DND-41 (cell line): ENCODE results near the gene MIPOL1.

ENCODE experiments used
- ATAC-seq: fragments of 200-7000 bp; cut with Tn5 transposase; 3 replicates; pipeline ENCODE4 v1.9.1; 2021; ENCODE audit warnings: low read depth; ENCODE audit not compliant: insufficient read depth
- DNase-seq: peaks from one replicate; pipeline ENCODE4 v3.0.0-alpha.2; 2020
- H2AFZ ChIP-seq: 2 replicates; pipeline ENCODE4 v1.6.0; 2012; ENCODE audit warnings: low read depth, low read length
- H3K27ac ChIP-seq: 2 replicates; pipeline ENCODE4 v1.5.1; 2012; ENCODE audit warnings: low read length, inconsistent platforms
- H3K27me3 ChIP-seq: fragments of 200-600 bp; sonication (generic); 2 replicates; pipeline ENCODE4 v1.6.0; 2012; ENCODE audit warnings: low read length, mild to moderate bottlenecking, inconsistent platforms; ENCODE audit not compliant: insufficient read depth, poor library complexity
- H3K36me3 ChIP-seq: 2 replicates; pipeline ENCODE4 v1.5.1; 2012; ENCODE audit warnings: low read length, inconsistent platforms; ENCODE audit not compliant: insufficient read depth
- H3K4me1 ChIP-seq: 2 replicates; pipeline ENCODE4 v1.5.1; 2012; ENCODE audit warnings: mild to moderate bottlenecking, low read length; ENCODE audit not compliant: insufficient read depth
- H3K4me2 ChIP-seq: 2 replicates; pipeline ENCODE4 v1.6.0; 2012; ENCODE audit warnings: mild to moderate bottlenecking, moderate library complexity, low read length, inconsistent platforms; ENCODE audit not compliant: insufficient read depth
- H3K4me3 ChIP-seq, 2 experiments: fragments of 200-600 bp in 1 of 2; shearing (Covaris generic) in 1 of 2; 2 replicates each; pipeline ENCODE4 v1.5.1; 2012 to 2016; ENCODE audit warnings: inconsistent platforms in 2 of 2, low read length in 2 of 2, mild to moderate bottlenecking in 2 of 2, low read depth in 1 of 2, moderate library complexity in 1 of 2
- H3K79me2 ChIP-seq: 2 replicates; pipeline ENCODE4 v1.6.0; 2012; ENCODE audit warnings: low read length, inconsistent platforms; ENCODE audit not compliant: insufficient read depth
- H3K9ac ChIP-seq: 2 replicates; pipeline ENCODE4 v1.6.0; 2012; ENCODE audit warnings: low read depth, mild to moderate bottlenecking, inconsistent platforms, low read length, moderate library complexity
- H3K9me3 ChIP-seq: 2 replicates; pipeline ENCODE4 v1.5.1; 2012; ENCODE audit warnings: low read length, moderate library complexity, mild to moderate bottlenecking, inconsistent platforms; ENCODE audit not compliant: insufficient read depth, severe bottlenecking
- H4K20me1 ChIP-seq: 2 replicates; pipeline ENCODE4 v1.6.0; 2012; ENCODE audit warnings: low read length; ENCODE audit not compliant: insufficient read depth
- CTCF ChIP-seq: IDR thresholded peaks from 2 replicates; pipeline ENCODE4 v1.5.1; 2012; ENCODE audit warnings: borderline replicate concordance, low read length, moderate library complexity, mild to moderate bottlenecking; ENCODE audit not compliant: poor library complexity, severe bottlenecking; ENCODE audit errors: extremely low read depth
- EZH2 ChIP-seq: IDR thresholded peaks from 3 replicates; pipeline ENCODE4 v1.6.1; 2012; ENCODE audit warnings: borderline replicate concordance, low read depth, mild to moderate bottlenecking, moderate library complexity, low read length, inconsistent platforms; ENCODE audit not compliant: severe bottlenecking

MIPOL1 gene

DNA sequence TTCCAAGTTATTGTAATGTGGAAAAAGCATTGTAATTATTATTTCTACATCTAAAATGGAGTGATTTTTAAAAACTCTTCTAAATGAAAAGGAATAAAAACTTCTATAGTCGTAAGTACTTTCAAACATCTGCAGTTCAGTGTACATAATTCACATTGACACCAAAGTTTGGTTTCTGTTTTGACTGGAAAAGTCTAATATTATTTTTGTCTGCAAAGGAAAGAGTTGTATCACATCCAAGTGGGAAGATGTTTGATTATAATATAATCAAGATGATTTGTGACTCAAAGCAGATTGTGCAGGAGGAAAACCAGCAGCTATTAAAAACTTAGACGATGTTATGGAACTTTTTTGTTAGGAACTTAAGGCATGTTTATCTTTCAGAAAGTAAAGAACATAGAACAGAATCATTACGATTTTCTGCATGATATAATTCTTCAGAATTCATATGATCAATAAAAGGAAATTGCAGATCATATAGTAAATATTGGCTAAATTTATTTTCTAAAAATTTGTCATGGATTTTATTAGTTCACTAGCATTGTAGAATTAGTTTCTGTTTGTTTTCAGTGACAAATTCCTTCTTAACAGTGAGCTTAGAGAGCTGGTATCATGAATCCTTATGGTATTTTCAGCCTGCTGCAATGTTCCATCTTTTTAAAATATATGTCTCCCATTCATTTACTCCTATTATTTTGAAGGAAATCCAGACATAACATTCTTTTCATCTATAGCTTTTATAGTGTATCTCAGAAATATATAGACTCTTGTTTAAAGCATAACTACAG, 145.8 kb downstream of the MIPOL1 start:
- H3K36me3 ChIP-seq, result no peaks in the 10 kb centered on the region
- ATAC-seq, result no peak
- no peak for TF ChIP-seq CTCF
- no peak for TF ChIP-seq EZH2
- H3K4me1 ChIP-seq, result no peaks in the 10 kb centered on the region
- no peak overlapping the region for H3K9ac ChIP-seq
- H3K27ac ChIP-seq, result no peak overlapping the region
- H3K79me2 ChIP-seq, result no peaks in the 10 kb centered on the region
- no peak overlapping the region for H3K4me3 ChIP-seq
- no peaks in the 10 kb centered on the region for H4K20me1 ChIP-seq
- DNase-seq, result no peak
- H3K9me3 ChIP-seq, result no peaks in the 10 kb centered on the region
- H2AFZ ChIP-seq, result no peak overlapping the region
- no peak overlapping the region for H3K4me2 ChIP-seq
- H3K27me3 ChIP-seq, result no peaks in the 10 kb centered on the region

DNA sequence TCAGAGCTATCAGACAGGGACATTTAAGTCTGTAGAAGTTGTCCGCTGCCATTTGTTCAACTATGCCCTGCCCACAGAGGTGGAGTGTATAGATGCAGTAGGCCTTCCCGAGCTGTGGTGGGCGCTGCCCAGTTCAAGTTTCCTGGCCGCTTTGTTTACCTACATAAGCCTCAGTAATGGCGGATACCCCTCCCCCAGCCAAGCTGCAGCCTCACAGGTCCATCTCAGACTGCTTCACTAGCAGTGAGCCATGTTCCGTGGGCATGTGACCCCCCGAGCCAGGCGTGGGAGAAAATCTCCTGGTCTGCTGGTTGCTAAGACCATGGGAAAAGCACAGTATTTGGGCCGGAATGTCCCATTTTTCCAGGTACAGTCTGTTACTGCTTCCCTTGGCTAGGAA, 165.9 kb downstream of the MIPOL1 start:
- no peaks in the 10 kb centered on the region for H3K4me1 ChIP-seq
- no peaks in the 10 kb centered on the region for H4K20me1 ChIP-seq
- no peaks in the 10 kb centered on the region for H3K9me3 ChIP-seq
- no peaks in the 10 kb centered on the region for H3K79me2 ChIP-seq
- no peak overlapping the region for H3K4me2 ChIP-seq
- ATAC-seq (no peak), DNase-seq (no peak)
- no peak overlapping the region for H3K27ac ChIP-seq
- no peak overlapping the region for H3K9ac ChIP-seq
- TF ChIP-seq CTCF (no peak), EZH2 (no peak)
- no peak overlapping the region for H2AFZ ChIP-seq
- no peak overlapping the region for H3K4me3 ChIP-seq
- H3K27me3 ChIP-seq, result no peaks in the 10 kb centered on the region
- H3K36me3 ChIP-seq, result no peaks in the 10 kb centered on the region

GRCh38 chr14:37369425-37369824, 171.7 kb downstream of the MIPOL1 start:
- Histone ChIP-seq H3K79me2 (no peaks in the 10 kb centered on the region), H3K9me3 (no peaks in the 10 kb centered on the region), H3K4me1 (no peaks in the 10 kb centered on the region), H3K4me3 (no peak overlapping the region), H4K20me1 (no peaks in the 10 kb centered on the region), H3K36me3 (no peaks in the 10 kb centered on the region), H3K27ac (no peak overlapping the region), H3K27me3 (no peaks in the 10 kb centered on the region), H3K9ac (no peak overlapping the region), H2AFZ (no peak overlapping the region), H3K4me2 (no peak overlapping the region)
- DNase-seq, result no peak
- ATAC-seq, result no peak
- TF ChIP-seq CTCF (no peak), EZH2 (no peak)
